Breast epithelium (tissue), 3 donors: ENCODE data around the gene ETS2.

Source experiments
- CTCF ChIP-seq, 3 donors: fragments of 450-650 bp; IDR thresholded peaks; one replicate each; pipeline ENCODE4 v1.5.1; 2016 to 2017; ENCODE audit warnings: antibody characterized with exemption in 3 of 3, mild to moderate bottlenecking in 3 of 3, moderate library complexity in 3 of 3
- POLR2A ChIP-seq: fragments of 450-650 bp; IDR thresholded peaks from one replicate; pipeline ENCODE4 v1.6.1; 2016; ENCODE audit warnings: antibody characterized with exemption, mild to moderate bottlenecking, moderate library complexity
- POLR2AphosphoS5 ChIP-seq, 3 donors: sonication (generic); formaldehyde crosslinking; IDR thresholded peaks; one replicate each; pipeline ENCODE4 v1.6.1; 2017; ENCODE audit warnings: antibody characterized with exemption in 3 of 3

- TF ChIP-seq CTCF (IDR thresholded peaks at IDR 0.05) (no peak), POLR2A (no peak), POLR2AphosphoS5 (IDR thresholded peaks at IDR 0.05) (no peak)
These were observed 11.6 kb upstream of the ETS2 start for GRCh38 chr21:38793926-38794713.
